ENCODE measurements around the gene DZIP3. TPM values are rescaled to one million over a fixed set of nuclear protein-coding genes. Genes with fewer than 3 reads are reported as not detected.

Gene DZIP3
- total and polyA plus RNA-seq, 2 of the 13 experiments (the other 11 are each of a cell fraction or from before 2014, with no cell fraction given) = 11.3 to 17.3 TPM

DNA sequence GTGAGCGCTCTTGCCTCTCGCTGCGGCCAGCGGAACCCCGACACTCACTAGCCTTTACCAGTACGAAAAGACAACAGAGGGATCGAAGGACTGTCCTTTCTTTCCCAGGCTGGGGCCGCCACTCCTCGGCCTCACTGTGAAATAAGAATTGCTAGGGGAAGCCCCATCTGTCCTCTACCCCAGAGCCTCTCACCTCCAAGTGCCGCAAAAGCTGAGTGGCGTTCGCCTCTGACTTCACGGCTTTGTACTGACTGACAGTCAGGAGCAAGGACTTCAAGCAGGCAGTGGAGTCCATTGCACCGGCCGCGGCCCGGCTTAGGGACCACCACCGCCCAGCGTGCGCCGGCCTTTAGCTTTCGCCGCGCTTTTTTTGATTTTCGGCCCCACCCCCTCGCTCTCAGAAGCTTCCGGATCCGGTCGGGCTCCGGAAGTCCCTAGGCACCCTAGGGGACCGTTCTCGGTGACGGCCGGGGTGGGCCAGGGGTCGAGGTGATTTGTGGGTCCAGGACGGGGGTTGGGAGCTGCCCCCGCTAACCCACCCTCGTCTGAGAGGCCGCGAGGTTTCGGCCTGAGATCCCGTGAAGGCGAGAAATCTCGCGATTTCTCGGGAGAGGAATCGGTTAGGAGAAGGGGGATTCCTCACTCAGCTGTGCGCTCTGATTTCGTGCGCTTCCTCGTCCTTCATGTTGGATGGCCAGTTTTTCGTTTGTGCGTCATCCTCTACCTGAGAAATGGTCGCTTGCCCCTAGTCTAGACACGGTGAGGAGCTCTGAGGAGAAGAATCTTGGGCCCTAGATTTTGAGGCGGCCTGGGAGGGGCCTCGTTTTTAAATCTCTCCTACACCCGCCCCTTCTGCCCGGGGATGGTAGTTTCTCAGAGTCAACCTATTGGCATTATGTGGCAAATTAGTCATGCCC lies at the start of gene DZIP3, which contains the start of gene CIP2A (continued):
- TF ChIP-seq KAT8 (CRISPR knock-in tag; IDR thresholded peaks at IDR 0.05) = peak; percentile 91
- peak; percentile 50; the same call in 1 of the 2 replicates for TF ChIP-seq ELF3 (CRISPR knock-in tag; IDR thresholded peaks at IDR 0.05)
- no peak for TF ChIP-seq HNF4G (IDR thresholded peaks at IDR 0.05; ENCODE audit: borderline replicate concordance, low read depth, low read length)
- TF ChIP-seq HNF4G (CRISPR knock-in tag; IDR thresholded peaks at IDR 0.05; ENCODE audit: borderline replicate concordance, low read depth) = peak; percentile 8; the same call in 1 of the 2 replicates
- no peak for TF ChIP-seq ZNF383 (CRISPR knock-in tag; IDR thresholded peaks at IDR 0.05; ENCODE audit: borderline replicate concordance)
- TF ChIP-seq EP300 (IDR thresholded peaks at IDR 0.05; ENCODE audit: low read depth in 2 of 2, low read length in 2 of 2) = no peak; a peak in 1 of 4 replicates
- TF ChIP-seq EP300 (CRISPR knock-in tag; IDR thresholded peaks at IDR 0.05; ENCODE audit: borderline replicate concordance) = no peak
- peak; percentile 55 for TF ChIP-seq ZEB1 (IDR thresholded peaks at IDR 0.05; ENCODE audit: insufficient replicate concordance, low read depth)
- TF ChIP-seq ISL2 (CRISPR knock-in tag; IDR thresholded peaks at IDR 0.05) = peak; percentile 75
- peak; percentile 91 for TF ChIP-seq PHF21A (CRISPR knock-in tag; IDR thresholded peaks at IDR 0.05)
- TF ChIP-seq, protein P1, sequence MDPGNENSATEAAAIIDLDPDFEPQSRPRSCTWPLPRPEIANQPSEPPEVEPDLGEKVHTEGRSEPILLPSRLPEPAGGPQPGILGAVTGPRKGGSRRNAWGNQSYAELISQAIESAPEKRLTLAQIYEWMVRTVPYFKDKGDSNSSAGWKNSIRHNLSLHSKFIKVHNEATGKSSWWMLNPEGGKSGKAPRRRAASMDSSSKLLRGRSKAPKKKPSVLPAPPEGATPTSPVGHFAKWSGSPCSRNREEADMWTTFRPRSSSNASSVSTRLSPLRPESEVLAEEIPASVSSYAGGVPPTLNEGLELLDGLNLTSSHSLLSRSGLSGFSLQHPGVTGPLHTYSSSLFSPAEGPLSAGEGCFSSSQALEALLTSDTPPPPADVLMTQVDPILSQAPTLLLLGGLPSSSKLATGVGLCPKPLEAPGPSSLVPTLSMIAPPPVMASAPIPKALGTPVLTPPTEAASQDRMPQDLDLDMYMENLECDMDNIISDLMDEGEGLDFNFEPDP (CRISPR knock-in tag; conservative IDR thresholded peaks at IDR 0.05) = no peak
- TF ChIP-seq, protein P2, sequence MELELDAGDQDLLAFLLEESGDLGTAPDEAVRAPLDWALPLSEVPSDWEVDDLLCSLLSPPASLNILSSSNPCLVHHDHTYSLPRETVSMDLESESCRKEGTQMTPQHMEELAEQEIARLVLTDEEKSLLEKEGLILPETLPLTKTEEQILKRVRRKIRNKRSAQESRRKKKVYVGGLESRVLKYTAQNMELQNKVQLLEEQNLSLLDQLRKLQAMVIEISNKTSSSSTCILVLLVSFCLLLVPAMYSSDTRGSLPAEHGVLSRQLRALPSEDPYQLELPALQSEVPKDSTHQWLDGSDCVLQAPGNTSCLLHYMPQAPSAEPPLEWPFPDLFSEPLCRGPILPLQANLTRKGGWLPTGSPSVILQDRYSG (CRISPR knock-in tag; IDR thresholded peaks at IDR 0.05) = no peak; the same call in none of the 2 replicates
- TF ChIP-seq HNRNPUL1 (IDR thresholded peaks at IDR 0.05; ENCODE audit: low read depth, low read length) = no peak
- no peak for TF ChIP-seq MAF1 (CRISPR knock-in tag; IDR thresholded peaks at IDR 0.05; ENCODE audit: borderline replicate concordance)
- TF ChIP-seq BRCA1 (CRISPR knock-in tag; IDR thresholded peaks at IDR 0.05) = no peak
- TF ChIP-seq RBM39 (IDR thresholded peaks at IDR 0.05; ENCODE audit: low read depth, low read length, poor library complexity, severe bottlenecking) = peak; percentile 76
- no peak for TF ChIP-seq KAT7 (CRISPR knock-in tag; IDR thresholded peaks at IDR 0.05; ENCODE audit: borderline replicate concordance)
- peak; percentile 60; the same call in 1 of the 2 replicates for TF ChIP-seq ZNF451 (CRISPR knock-in tag; IDR thresholded peaks at IDR 0.05)
- TF ChIP-seq, protein P3, sequence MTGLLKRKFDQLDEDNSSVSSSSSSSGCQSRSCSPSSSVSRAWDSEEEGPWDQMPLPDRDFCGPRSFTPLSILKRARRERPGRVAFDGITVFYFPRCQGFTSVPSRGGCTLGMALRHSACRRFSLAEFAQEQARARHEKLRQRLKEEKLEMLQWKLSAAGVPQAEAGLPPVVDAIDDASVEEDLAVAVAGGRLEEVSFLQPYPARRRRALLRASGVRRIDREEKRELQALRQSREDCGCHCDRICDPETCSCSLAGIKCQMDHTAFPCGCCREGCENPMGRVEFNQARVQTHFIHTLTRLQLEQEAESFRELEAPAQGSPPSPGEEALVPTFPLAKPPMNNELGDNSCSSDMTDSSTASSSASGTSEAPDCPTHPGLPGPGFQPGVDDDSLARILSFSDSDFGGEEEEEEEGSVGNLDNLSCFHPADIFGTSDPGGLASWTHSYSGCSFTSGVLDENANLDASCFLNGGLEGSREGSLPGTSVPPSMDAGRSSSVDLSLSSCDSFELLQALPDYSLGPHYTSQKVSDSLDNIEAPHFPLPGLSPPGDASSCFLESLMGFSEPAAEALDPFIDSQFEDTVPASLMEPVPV (CRISPR knock-in tag; IDR thresholded peaks at IDR 0.05) = peak; percentile 91
- no peak for TF ChIP-seq JUND (CRISPR knock-in tag; IDR thresholded peaks at IDR 0.05)
- TF ChIP-seq SALL2 (CRISPR knock-in tag; IDR thresholded peaks at IDR 0.05) = peak; percentile 57
- no peak for TF ChIP-seq EZH2 (conservative IDR thresholded peaks at IDR 0.05; ENCODE audit: low read depth, low read length)
- TF ChIP-seq, protein P4, sequence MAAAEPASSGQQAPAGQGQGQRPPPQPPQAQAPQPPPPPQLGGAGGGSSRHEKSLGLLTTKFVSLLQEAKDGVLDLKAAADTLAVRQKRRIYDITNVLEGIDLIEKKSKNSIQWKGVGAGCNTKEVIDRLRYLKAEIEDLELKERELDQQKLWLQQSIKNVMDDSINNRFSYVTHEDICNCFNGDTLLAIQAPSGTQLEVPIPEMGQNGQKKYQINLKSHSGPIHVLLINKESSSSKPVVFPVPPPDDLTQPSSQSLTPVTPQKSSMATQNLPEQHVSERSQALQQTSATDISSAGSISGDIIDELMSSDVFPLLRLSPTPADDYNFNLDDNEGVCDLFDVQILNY (CRISPR knock-in tag; conservative IDR thresholded peaks at IDR 0.05) = peak; percentile 89
- TF ChIP-seq ZNF816 (CRISPR knock-in tag; IDR thresholded peaks at IDR 0.05; ENCODE audit: borderline replicate concordance) = peak; percentile 69; the same call in 1 of the 2 replicates
- TF ChIP-seq TAF1 (CRISPR knock-in tag; IDR thresholded peaks at IDR 0.05) = peak; percentile 79
